ENCODE results near the gene COG1.

The COG1 gene

DNA sequence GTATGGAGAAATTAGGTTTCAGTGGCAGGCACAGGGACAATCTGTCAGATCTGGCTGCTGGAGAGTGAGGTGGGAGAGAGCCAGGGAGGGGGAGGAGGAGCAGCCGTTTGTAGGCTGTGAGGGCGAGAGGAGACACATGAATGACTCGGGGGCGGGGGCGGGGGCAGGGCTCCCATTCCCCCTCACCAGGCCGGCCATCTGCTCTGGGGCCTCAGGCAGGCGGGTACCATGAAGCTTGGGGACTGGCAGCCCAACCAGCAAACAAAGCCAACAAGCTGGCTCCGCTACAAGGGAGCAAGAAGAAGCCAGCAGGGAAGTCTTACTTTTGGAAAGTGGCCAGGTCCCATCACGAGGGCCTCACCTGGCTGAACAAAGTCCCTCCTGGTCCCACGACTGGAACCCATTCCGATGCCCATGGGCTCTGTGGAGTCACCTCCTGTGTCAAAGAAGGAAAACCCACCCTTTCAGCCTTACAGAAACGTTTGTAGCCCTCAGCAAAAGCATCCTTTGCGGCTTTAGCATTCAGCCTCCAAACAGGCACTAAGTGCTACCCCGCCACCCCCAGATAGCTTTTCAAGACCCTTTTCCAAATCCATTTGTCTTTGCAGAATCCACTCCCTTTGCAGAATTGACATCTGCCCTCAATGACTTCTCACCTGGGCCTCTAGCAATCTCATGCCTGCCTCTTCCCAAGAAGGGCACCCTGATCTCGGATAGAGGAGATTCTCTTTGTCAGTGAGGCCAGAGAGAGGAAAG, 37.3 kb upstream of the COG1 start:
- no peaks in the 10 kb centered on the region for H3F3A ChIP-seq (ENCODE audit: insufficient read depth, low read length)
- H3K4me1 ChIP-seq (ENCODE audit: low read length) = peaks cover 7% of the 10 kb centered on the region
- H3K36me3 ChIP-seq (replicated peaks; ENCODE audit: insufficient read depth, low read length) = no peaks in the 10 kb centered on the region
- no peak for TF ChIP-seq CTCF (IDR thresholded peaks at IDR 0.05; ENCODE audit: low read length)
- TF ChIP-seq EZH2 (optimal IDR thresholded peaks at IDR 0.05; ENCODE audit: low read depth, low read length) = no peak
- TF ChIP-seq EZH2phosphoT487 (IDR thresholded peaks at IDR 0.05; ENCODE audit: low read length) = no peak
- H2AFZ ChIP-seq (ENCODE audit: low read length) = peak overlapping the region; percentile 67
- peak overlapping the region; percentile 17; the same call in 1 of the 2 replicates for H3K9ac ChIP-seq (ENCODE audit: low read length)
- no peaks in the 10 kb centered on the region for H4K20me1 ChIP-seq (ENCODE audit: insufficient read depth, low read length)
- DNase-seq = no peak
- no peak overlapping the region for H3K27ac ChIP-seq (ENCODE audit: low read length)
- H3K79me2 ChIP-seq (ENCODE audit: low read length) = no peaks in the 10 kb centered on the region
- no peaks in the 10 kb centered on the region for H3K9me2 ChIP-seq (replicated peaks; ENCODE audit: insufficient read depth, low read length)
- no peaks in the 10 kb centered on the region for H3K27me3 ChIP-seq (replicated peaks; ENCODE audit: insufficient read depth, low read length)
- H3K4me3 ChIP-seq (ENCODE audit: low read length) = no peak overlapping the region
- H3K4me2 ChIP-seq (ENCODE audit: low read depth, low read length) = peak overlapping the region; percentile 51; the same call in 1 of the 2 replicates
- no peaks in the 10 kb centered on the region for H3K9me3 ChIP-seq (replicated peaks; ENCODE audit: insufficient read depth, low read length)

- no peaks in the 10 kb centered on the region for H3K36me3 ChIP-seq (replicated peaks; ENCODE audit: insufficient read depth, low read length)
- H3K4me2 ChIP-seq (ENCODE audit: low read depth, low read length) = peak overlapping the region; percentile 51; the same call in 1 of the 2 replicates
- peak overlapping the region; percentile 17; the same call in 1 of the 2 replicates for H3K9ac ChIP-seq (ENCODE audit: low read length)
These were observed 36.6 kb upstream of the COG1 start for GRCh38 chr17:73156166-73156840.

DNA sequence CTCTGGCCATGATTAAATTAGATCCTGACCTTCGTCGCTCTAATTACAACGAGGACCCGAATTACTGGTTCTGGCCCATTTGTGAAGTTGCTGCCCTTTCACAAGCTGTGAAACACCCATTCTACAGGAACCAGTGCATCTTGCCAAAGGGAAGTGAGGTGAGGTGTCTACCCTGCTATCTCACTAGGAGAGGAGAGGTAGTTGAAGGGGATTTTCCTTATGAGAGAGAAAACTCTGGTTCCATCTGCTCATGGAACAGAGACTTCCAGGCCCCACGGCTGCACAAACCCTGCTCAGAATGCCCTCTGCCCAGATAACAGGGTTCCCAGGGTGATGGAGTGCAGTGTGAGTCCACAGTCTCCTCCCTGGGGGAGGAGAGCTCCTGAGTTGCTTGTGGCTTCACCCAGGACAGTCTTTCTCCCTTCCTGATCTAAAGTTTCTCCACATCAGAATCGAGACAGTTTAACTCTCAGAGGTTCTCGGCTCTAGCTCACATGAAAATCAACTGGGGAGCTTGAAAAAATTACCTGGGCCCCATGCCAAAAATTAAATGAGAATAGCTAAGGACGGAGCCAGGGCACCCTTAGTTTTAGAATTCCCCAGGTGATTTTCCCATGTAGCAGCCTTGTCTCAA, 35.9 kb upstream of the COG1 start:
- Histone ChIP-seq H3K79me2 (ENCODE audit: low read length) (no peaks in the 10 kb centered on the region), H3K9me3 (replicated peaks; ENCODE audit: insufficient read depth, low read length) (no peaks in the 10 kb centered on the region), H2AFZ (ENCODE audit: low read length) (no peak overlapping the region), H3K4me1 (ENCODE audit: low read length) (peaks cover 7% of the 10 kb centered on the region), H3K36me3 (replicated peaks; ENCODE audit: insufficient read depth, low read length) (no peaks in the 10 kb centered on the region), H3K9ac (ENCODE audit: low read length) (no peak overlapping the region), H3K4me3 (ENCODE audit: low read length) (no peak overlapping the region), H3F3A (ENCODE audit: insufficient read depth, low read length) (no peaks in the 10 kb centered on the region), H3K27ac (ENCODE audit: low read length) (no peak overlapping the region), H3K4me2 (ENCODE audit: low read depth, low read length) (no peak overlapping the region), H3K27me3 (replicated peaks; ENCODE audit: insufficient read depth, low read length) (peaks cover 10% of the 10 kb centered on the region; the same call in 1 of the 2 replicates), H4K20me1 (ENCODE audit: insufficient read depth, low read length) (no peaks in the 10 kb centered on the region), H3K9me2 (replicated peaks; ENCODE audit: insufficient read depth, low read length) (no peaks in the 10 kb centered on the region)
- DNase-seq = no peak
- TF ChIP-seq EZH2 (optimal IDR thresholded peaks at IDR 0.05; ENCODE audit: low read depth, low read length) = no peak
- no peak for TF ChIP-seq EZH2phosphoT487 (IDR thresholded peaks at IDR 0.05; ENCODE audit: low read length)
- TF ChIP-seq CTCF (IDR thresholded peaks at IDR 0.05; ENCODE audit: low read length) = no peak

More at GRCh38 chr17:73156166-73156840, 36.6 kb upstream of the COG1 start:
- Histone ChIP-seq H3K79me2 (ENCODE audit: low read length) (no peaks in the 10 kb centered on the region), H3F3A (ENCODE audit: insufficient read depth, low read length) (no peaks in the 10 kb centered on the region), H3K4me3 (ENCODE audit: low read length) (no peak overlapping the region), H2AFZ (ENCODE audit: low read length) (peak overlapping the region; percentile 67), H3K27me3 (replicated peaks; ENCODE audit: insufficient read depth, low read length) (peaks cover 7% of the 10 kb centered on the region; the same call in 1 of the 2 replicates), H3K27ac (ENCODE audit: low read length) (no peak overlapping the region), H3K9me3 (replicated peaks; ENCODE audit: insufficient read depth, low read length) (no peaks in the 10 kb centered on the region), H3K4me1 (ENCODE audit: low read length) (peaks cover 7% of the 10 kb centered on the region), H4K20me1 (ENCODE audit: insufficient read depth, low read length) (no peaks in the 10 kb centered on the region), H3K9me2 (replicated peaks; ENCODE audit: insufficient read depth, low read length) (no peaks in the 10 kb centered on the region)
- peak; percentile 62 for DNase-seq
- TF ChIP-seq EZH2 (optimal IDR thresholded peaks at IDR 0.05; ENCODE audit: low read depth, low read length) (no peak), CTCF (IDR thresholded peaks at IDR 0.05; ENCODE audit: low read length) (peak; percentile 80)
